GM13977 (cell line): ENCODE data around the gene ZMYM2.
"Not testable (repeated sequence)": the region's sequence is repeated elsewhere in the genome, so short reads cannot be mapped to it uniquely, and the experiment has no call there.

Experiments used
- DNase-seq: peaks from one replicate; pipeline ENCODE4 v3.0.0; 2012; ENCODE audit warnings: low spot score
- in situ Hi-C: fragments of 300-500 bp; cut with MboI; formaldehyde crosslinking; loops from one replicate; pipeline ENCODE4 v1.12.0; 2022; ENCODE audit warnings: low sequenced_read_pairs, low pct_unique_long_range_greater_than_20kb, mixed read lengths, inconsistent platforms; ENCODE audit not compliant: unreplicated experiment
- TF ChIP-seq, protein P1 (sequence below): IDR thresholded peaks from 2 replicates; pipeline ENCODE4 v1.5.1; 2012; ENCODE audit warnings: mild to moderate bottlenecking, control low read depth; ENCODE audit not compliant: insufficient read depth; ENCODE audit errors: extremely low read depth, missing control alignments

The ZMYM2 gene

DNA sequence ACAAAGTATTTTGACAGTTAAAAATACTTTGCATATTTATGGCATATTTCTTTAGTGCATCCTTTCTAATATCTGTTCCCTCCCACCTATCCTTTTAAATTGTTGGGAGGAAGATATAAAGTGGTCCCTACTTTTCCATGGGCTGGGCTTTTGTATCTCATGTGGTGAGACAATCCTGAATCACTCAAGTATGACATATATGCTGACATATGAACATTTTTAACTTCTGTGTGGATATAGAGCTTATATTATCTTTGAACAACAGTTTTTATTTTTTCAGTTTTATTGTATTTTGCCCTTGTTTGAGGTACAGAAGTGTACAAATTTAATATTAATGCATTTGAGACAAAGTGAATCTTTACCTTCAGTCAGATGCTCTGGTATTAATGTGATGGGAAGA lies 3.4 kb downstream of the ZMYM2 start:
- TF ChIP-seq, protein P1, sequence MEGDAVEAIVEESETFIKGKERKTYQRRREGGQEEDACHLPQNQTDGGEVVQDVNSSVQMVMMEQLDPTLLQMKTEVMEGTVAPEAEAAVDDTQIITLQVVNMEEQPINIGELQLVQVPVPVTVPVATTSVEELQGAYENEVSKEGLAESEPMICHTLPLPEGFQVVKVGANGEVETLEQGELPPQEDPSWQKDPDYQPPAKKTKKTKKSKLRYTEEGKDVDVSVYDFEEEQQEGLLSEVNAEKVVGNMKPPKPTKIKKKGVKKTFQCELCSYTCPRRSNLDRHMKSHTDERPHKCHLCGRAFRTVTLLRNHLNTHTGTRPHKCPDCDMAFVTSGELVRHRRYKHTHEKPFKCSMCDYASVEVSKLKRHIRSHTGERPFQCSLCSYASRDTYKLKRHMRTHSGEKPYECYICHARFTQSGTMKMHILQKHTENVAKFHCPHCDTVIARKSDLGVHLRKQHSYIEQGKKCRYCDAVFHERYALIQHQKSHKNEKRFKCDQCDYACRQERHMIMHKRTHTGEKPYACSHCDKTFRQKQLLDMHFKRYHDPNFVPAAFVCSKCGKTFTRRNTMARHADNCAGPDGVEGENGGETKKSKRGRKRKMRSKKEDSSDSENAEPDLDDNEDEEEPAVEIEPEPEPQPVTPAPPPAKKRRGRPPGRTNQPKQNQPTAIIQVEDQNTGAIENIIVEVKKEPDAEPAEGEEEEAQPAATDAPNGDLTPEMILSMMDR = no peak
- in situ Hi-C loops = no loop called here

DNA sequence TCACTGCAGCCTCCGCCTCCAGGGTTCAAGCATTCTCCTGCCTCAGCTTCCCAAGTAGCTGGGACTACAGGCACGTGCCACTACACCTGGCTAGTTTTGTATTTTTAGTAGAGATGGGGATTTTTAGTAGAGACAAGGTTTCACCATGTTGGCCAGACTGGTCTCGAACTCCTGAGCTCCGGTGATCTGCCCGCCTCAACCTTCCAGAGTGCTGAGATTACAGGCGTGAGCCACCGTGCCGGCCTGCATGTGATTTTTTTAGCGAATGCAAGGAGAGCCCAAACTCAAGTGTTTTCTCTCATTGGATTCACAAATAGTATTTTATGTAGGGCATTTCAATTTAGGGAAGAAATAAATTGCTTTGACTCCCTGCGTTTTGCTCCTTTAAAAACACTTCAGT lies 4.4 kb downstream of the ZMYM2 start:
- TF ChIP-seq, protein P1 = no peak
- no peak for DNase-seq
- in situ Hi-C loops = no loop called here

More for the DNA sequence above, 3.4 kb downstream of the ZMYM2 start:
- DNase-seq = no peak

DNA sequence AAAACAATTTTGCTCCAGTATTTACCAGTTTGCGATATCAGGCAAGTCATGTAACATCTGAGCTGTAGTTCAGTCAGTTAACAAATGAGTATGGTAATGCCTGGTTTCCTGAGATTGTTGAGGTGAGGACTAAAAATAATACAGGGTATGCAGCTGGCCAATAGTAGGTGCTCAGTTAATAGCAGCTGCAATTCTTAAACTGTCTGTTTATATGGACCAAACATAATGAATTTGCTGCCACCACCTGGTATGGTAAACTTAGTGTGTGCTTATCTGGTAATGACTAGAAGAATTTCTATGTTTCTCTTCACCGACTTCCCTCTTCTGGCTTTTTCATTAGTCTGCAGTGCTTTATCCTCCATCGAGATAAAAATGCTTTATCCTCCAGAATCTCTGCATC lies 9.1 kb downstream of the ZMYM2 start:
- DNase-seq = no peak
- in situ Hi-C loops = no loop called here
- TF ChIP-seq, protein P1 = no peak

DNA sequence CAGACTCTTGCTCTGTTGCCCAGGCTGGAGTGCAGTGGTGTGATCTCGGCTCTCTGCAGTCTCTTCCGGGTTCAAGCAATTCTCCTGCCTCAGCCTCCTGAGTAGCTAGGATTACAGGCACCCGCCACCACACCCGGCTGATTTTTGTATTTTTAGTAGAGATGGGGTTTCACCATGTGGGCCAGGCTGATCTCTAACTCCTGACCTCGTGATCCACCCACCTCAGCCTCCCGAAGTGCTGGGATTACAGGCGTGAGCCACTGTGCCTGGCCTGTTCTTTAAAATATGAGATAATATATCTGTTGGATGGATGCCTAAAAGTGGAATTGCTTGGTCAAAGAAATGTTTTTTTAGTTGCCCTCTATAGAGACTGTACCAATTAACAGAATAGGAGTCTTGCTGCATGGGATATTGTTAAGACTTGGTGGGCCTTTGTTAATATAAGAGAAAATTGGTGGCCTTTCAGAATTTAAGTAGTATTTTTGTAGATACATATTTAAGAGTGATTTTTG lies 16.0 kb downstream of the ZMYM2 start:
- DNase-seq, in situ Hi-C loops: not testable (repeated sequence)

DNA sequence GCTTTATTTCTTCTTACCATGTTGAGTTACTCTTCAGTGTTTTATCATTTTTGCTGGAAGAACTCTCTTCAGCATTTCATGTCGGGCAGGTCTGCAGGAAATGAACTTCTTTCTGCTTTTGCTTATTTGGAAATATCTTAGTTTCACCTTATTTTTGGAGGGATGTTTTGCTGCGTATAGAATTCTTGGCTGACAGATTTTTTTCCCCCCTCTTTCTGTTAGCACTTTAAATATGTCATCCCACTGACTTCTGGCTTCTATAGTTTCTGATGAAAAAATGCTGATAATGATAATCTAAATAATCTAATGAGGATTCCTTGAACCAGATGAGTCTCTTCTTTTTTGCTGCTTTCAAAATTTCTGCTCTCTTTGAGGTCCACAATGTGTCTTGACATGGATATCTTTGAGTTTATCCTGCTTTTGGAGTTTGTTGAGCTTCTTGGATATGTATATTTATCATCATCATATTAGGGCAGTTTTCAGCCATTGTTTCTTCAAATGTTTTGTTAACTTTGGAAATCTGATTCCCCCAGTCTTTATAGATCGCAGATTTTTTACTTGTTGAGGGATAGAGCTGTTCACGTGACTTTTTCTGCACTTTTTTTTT lies 20.4 kb downstream of the ZMYM2 start:
- no peak for DNase-seq
- in situ Hi-C loops = no loop called here
- TF ChIP-seq, protein P1 = no peak

DNA sequence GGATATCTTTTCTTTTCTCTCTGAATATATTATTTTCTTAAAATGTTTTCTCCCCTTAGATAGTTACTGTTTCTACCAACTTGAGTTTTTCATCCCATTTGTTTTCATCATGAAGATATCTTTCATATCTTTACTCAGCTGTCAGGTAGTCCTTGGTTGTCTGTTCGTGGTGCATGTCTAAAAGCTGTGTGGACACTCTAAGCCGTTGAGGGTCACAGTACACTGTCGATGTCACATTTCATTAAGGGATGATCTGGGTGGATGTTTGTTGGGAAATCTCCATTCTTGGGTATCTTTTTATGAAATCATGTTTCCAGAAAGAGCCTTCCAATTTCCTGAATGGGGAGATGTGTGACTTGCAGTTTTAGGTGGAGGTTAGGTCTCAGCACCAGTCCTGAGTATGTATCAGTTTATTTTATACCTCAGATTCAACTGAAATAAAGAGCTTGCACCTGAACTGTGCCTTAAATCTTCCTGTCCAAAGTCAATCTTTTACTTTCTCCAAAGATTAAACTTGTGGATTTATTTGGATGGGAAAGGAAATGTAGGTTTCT lies 23.2 kb downstream of the ZMYM2 start:
- in situ Hi-C loops = no loop called here
- DNase-seq = no peak
- TF ChIP-seq, protein P1 = no peak

DNA sequence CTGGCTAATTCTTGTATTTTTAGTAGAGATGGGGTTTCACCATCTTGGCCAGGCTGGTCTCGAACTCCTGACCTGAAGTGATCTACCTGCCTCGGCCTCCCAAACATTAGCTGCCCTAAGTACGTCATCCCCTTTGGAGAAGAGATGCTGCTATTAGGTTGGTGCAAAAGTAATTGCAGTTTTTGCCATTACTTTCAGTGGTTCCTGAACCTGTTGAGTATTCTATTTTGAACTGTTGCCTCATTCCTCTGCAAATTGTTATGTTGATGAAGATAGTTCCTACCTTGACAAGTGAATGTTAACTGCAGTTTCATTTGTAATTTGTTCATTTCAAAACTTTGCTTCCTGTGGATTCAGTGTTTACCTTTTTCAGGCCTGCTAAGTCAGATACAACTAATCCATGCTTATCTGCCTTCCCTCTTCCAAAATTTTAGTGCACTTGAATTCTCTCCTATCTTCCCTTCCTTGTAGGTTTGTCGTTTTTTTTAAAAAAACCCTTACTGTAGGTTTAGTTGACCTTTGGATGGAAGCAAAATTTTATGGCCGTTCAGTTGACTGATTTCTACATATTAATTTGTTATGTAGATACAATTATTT lies 24.0 kb downstream of the ZMYM2 start:
- in situ Hi-C loops = no loop called here
- DNase-seq = no peak
- TF ChIP-seq, protein P1 = no peak
